Ascending aorta (tissue), 2 donors: ENCODE results near the gene CDYL. TPM values are rescaled to one million over a fixed set of nuclear protein-coding genes. Genes with fewer than 3 reads are reported as not detected.
A peak's percentile ranks its signal among the peaks of the same experiment; 100 is the strongest.

Source experiments
- DNase-seq, 2 donors: peaks; one replicate each; pipeline ENCODE4 v3.0.0-alpha.2; 2019; ENCODE audit warnings: low spot score in 2 of 2
- H3K27ac ChIP-seq, 2 donors: fragments of 200-600 bp; sonication (generic); one replicate each; pipeline ENCODE4 v1.5.1; 2016 to 2017; ENCODE audit warnings: mild to moderate bottlenecking in 1 of 2
- H3K27me3 ChIP-seq: fragments of 200-600 bp; sonication (generic); one replicate; pipeline ENCODE4 v1.5.1; 2017
- H3K36me3 ChIP-seq, 2 donors: fragments of 200-600 bp; sonication (generic); one replicate each; pipeline ENCODE4 v1.5.1; 2016
- H3K4me1 ChIP-seq, 2 donors: fragments of 200-600 bp; sonication (generic); one replicate each; pipeline ENCODE4 v1.5.1; 2016 to 2017; ENCODE audit warnings: mild to moderate bottlenecking in 1 of 2
- H3K4me3 ChIP-seq, 2 donors: fragments of 200-600 bp; sonication (generic); one replicate each; pipeline ENCODE4 v1.5.1; 2016 to 2017; ENCODE audit warnings: mild to moderate bottlenecking in 1 of 2
- H3K9me3 ChIP-seq, 2 donors: fragments of 200-600 bp; sonication (generic); one replicate each; pipeline ENCODE4 v1.5.1; 2016
- CTCF ChIP-seq, 3 experiments: fragments of 200-600 bp in 2 of 3; fragments of 450-650 bp in 1 of 3; sonication (generic) in 2 of 3; IDR thresholded peaks; one replicate each; pipeline ENCODE4 v1.5.1; 2016 to 2019; ENCODE audit warnings: antibody characterized with exemption in 3 of 3, mild to moderate bottlenecking in 1 of 3, moderate library complexity in 1 of 3
- intact Hi-C: fragments of 100-400 bp; cut with DNase I; formaldehyde crosslinking; loops from one replicate; pipeline ENCODE4 v1.15.1; 2023
- total RNA-seq: library from RNA; depleted of rRNA; stranded (reverse); fragments of >200 nt; gene quantifications from one replicate; pipeline ENCODE4 v1.1.0, GENCODE V29; 2016

The CDYL gene
- total RNA-seq, 1 donor from 2014 or later = 73.7 TPM

- Histone ChIP-seq H3K36me3 (no peaks in the 10 kb centered on the region), H3K27me3 (no peaks in the 10 kb centered on the region), H3K27ac (no peak overlapping the region), H3K4me3 (no peak overlapping the region), H3K4me1 (no peaks in the 10 kb centered on the region), H3K9me3 (no peaks in the 10 kb centered on the region)
- no peak for DNase-seq
- TF ChIP-seq CTCF (IDR thresholded peaks at IDR 0.05) = no peak
- intact Hi-C loops = no loop called here
These were observed 44.2 kb upstream of the CDYL start for GRCh38 chr6:4731996-4732395.

- no peaks in the 10 kb centered on the region for H3K36me3 ChIP-seq
- peak overlapping the region; percentile 26 to 36 for H3K4me3 ChIP-seq
- no peaks in the 10 kb centered on the region for H3K27me3 ChIP-seq
- TF ChIP-seq CTCF (IDR thresholded peaks at IDR 0.05) = no peak
- DNase-seq = peak in 1 of 2 donors; percentile 66
- intact Hi-C loops = no loop called here
- no peaks in the 10 kb centered on the region for H3K9me3 ChIP-seq
- H3K4me1 ChIP-seq = no peaks in the 10 kb centered on the region
- H3K27ac ChIP-seq = no peak overlapping the region
These were observed 43.4 kb upstream of the CDYL start for GRCh38 chr6:4732691-4733315.

- Histone ChIP-seq H3K36me3 (no peaks in the 10 kb centered on the region), H3K27me3 (no peaks in the 10 kb centered on the region), H3K4me3 (no peak overlapping the region), H3K27ac (no peak overlapping the region), H3K9me3 (no peaks in the 10 kb centered on the region), H3K4me1 (no peaks in the 10 kb centered on the region)
- intact Hi-C loops = no loop called here
- no peak for TF ChIP-seq CTCF (IDR thresholded peaks at IDR 0.05)
- no peak for DNase-seq
These were observed 39.8 kb upstream of the CDYL start for GRCh38 chr6:4736371-4736873.

GRCh38 chr6:4740032-4740431, 36.2 kb upstream of the CDYL start:
- H3K9me3 ChIP-seq = no peaks in the 10 kb centered on the region
- no peak for TF ChIP-seq CTCF (IDR thresholded peaks at IDR 0.05)
- no peaks in the 10 kb centered on the region for H3K36me3 ChIP-seq
- no peak for DNase-seq
- no peak overlapping the region for H3K27ac ChIP-seq
- H3K4me1 ChIP-seq = no peaks in the 10 kb centered on the region
- H3K4me3 ChIP-seq = no peak overlapping the region
- H3K27me3 ChIP-seq = no peaks in the 10 kb centered on the region
- intact Hi-C loops = no loop called here

GRCh38 chr6:4743062-4743461, 33.1 kb upstream of the CDYL start:
- TF ChIP-seq CTCF (IDR thresholded peaks at IDR 0.05) = no peak
- Histone ChIP-seq H3K27me3 (no peaks in the 10 kb centered on the region), H3K4me1 (no peaks in the 10 kb centered on the region), H3K36me3 (no peaks in the 10 kb centered on the region), H3K9me3 (no peaks in the 10 kb centered on the region), H3K4me3 (no peak overlapping the region), H3K27ac (no peak overlapping the region)
- DNase-seq = no peak
- intact Hi-C loops = no loop called here

GRCh38 chr6:4743926-4744325, 32.3 kb upstream of the CDYL start:
- intact Hi-C loops = no loop called here
- Histone ChIP-seq H3K4me3 (no peak overlapping the region), H3K27me3 (no peaks in the 10 kb centered on the region)

More at GRCh38 chr6:4743926-4744325, 32.3 kb upstream of the CDYL start:
- no peak for TF ChIP-seq CTCF (IDR thresholded peaks at IDR 0.05)
- Histone ChIP-seq H3K4me1 (no peaks in the 10 kb centered on the region), H3K27ac (no peak overlapping the region), H3K36me3 (no peaks in the 10 kb centered on the region), H3K9me3 (no peaks in the 10 kb centered on the region)
- DNase-seq = no peak
